Body of pancreas (tissue), 4 donors: ENCODE measurements around the gene TEPSIN.

ENCODE experiments used
- CTCF ChIP-seq, 7 experiments: fragments of 450-650 bp in 4 of 7; fragments of 200-600 bp in 3 of 7; sonication (generic) in 3 of 7; IDR thresholded peaks; one replicate each; pipeline ENCODE4 v1.5.1; 2016 to 2019; ENCODE audit warnings: antibody characterized with exemption in 7 of 7
- POLR2A ChIP-seq, 3 donors: fragments of 450-650 bp; IDR thresholded peaks; one replicate each; pipeline ENCODE4 v1.6.1; 2016; ENCODE audit warnings: antibody characterized with exemption in 3 of 3, mild to moderate bottlenecking in 2 of 3

- no peak for TF ChIP-seq CTCF (IDR thresholded peaks at IDR 0.05)
- no peak for TF ChIP-seq POLR2A (IDR thresholded peaks at IDR 0.05)
Measured at GRCh38 chr17:81210868-81211267, 28.0 kb downstream of the TEPSIN start.
